Measurements from ENCODE around the gene C3orf62. TPM values are rescaled to one million over a fixed set of nuclear protein-coding genes. Genes with fewer than 3 reads are reported as not detected.

C3orf62 gene
- total and polyA plus RNA-seq, 2 of the 4 experiments (the other 2 are of a cell fraction) = 0.90 to 3.1 TPM

- TF ChIP-seq MXI1 (IDR thresholded peaks at IDR 0.05; ENCODE audit: borderline replicate concordance, low read depth, low read length) (no peak), CEBPB (IDR thresholded peaks at IDR 0.05; ENCODE audit: low read depth, low read length) (no peak), MAFK (IDR thresholded peaks at IDR 0.05; ENCODE audit: low read depth, low read length) (no peak), FOS (IDR thresholded peaks at IDR 0.05; ENCODE audit: low read depth, low read length) (no peak), RCOR1 (IDR thresholded peaks at IDR 0.05; ENCODE audit: insufficient replicate concordance, low read length) (no peak), SMC3 (IDR thresholded peaks at IDR 0.05; ENCODE audit: low read depth, low read length) (no peak), BHLHE40 (IDR thresholded peaks at IDR 0.05; ENCODE audit: low read depth, low read length) (no peak), CHD1 (IDR thresholded peaks at IDR 0.05; ENCODE audit: low read depth, low read length) (no peak), MAZ (IDR thresholded peaks at IDR 0.05; ENCODE audit: borderline replicate concordance, low read depth, low read length) (no peak), RFX5 (IDR thresholded peaks at IDR 0.05; ENCODE audit: low read depth, low read length) (no peak)
- H3K14ac ChIP-seq (replicated peaks; ENCODE audit: low read depth, low read length) = no peak overlapping the region
- intact Hi-C loops (cut with micrococcal nuclease) (no loop called here), in situ Hi-C loops (cut with MboI; ENCODE audit: low sequenced_read_pairs) (no loop called here), dilution Hi-C loops (cut with HindIII; ENCODE audit: low sequenced_read_pairs, unreplicated experiment) (no loop called here)
- peaks cover 11% of the 10 kb centered on the region for H3K4me1 ChIP-seq (ENCODE audit: control insufficient read depth, insufficient read depth, low read length)
- no peak overlapping the region for H3K18ac ChIP-seq (ENCODE audit: low read depth, low read length)
- no peak overlapping the region for H2AK5ac ChIP-seq (ENCODE audit: low read depth, low read length)
- no peak overlapping the region for H3K4me2 ChIP-seq (ENCODE audit: low read depth, low read length)
- H3K4me3 ChIP-seq (ENCODE audit: insufficient read depth, low read depth, low read length) = no peak overlapping the region
- H3K79me1 ChIP-seq (ENCODE audit: low read depth in 1 of 2, low read length in 2 of 2) = peaks cover 0 to 11% of the 10 kb centered on the region in 2 experiments; a peak in 2 of 4 replicates
- no peaks in the 10 kb centered on the region for H4K20me1 ChIP-seq (ENCODE audit: insufficient read depth, low read length)
- H4K8ac ChIP-seq (ENCODE audit: low read depth in 2 of 2, low read length in 2 of 2) = no peak overlapping the region
- H4K5ac ChIP-seq (ENCODE audit: low read depth, low read length) = no peak overlapping the region
- no peak overlapping the region for H2BK15ac ChIP-seq (ENCODE audit: low read depth, low read length)
- ATAC-seq (ENCODE audit: low read depth) = no peak
- 67% methylated on average over 1 of the region's 4 CpGs; no CpG with 5 or more reads in 1 of the 2 experiments for WGBS, 2 experiments (ENCODE audit: extremely low coverage in 2 of 2, insufficient read length in 1 of 2)
- H3K27me3 ChIP-seq (ENCODE audit: control insufficient read depth, insufficient read depth, low read length) = no peaks in the 10 kb centered on the region
- H3K9me3 ChIP-seq (ENCODE audit: control insufficient read depth, insufficient read depth, low read length) = no peaks in the 10 kb centered on the region
- H2BK20ac ChIP-seq (ENCODE audit: low read depth, low read length) = no peak overlapping the region
- ChIA-PET CTCF (interaction anchor here (0.8 to 1.2 kb wide), 2 partner anchors 10 to 107 kb away, joined by 3 read pairs; partner anchors contain the start of gene KLHDC8B), POLR2A (ENCODE audit: unreplicated experiment) (interaction anchor here (0.6 to 0.7 kb wide), 3 partner anchors 25 to 147 kb away, joined by 3 to 4 read pairs (median 3); no protein-coding TSS in a partner anchor)
- H3K56ac ChIP-seq (ENCODE audit: extremely low read depth, insufficient read depth, low read length) = no peak overlapping the region
- H3K9ac ChIP-seq (ENCODE audit: low read depth, low read length) = no peak overlapping the region
- no peak overlapping the region for H2BK5ac ChIP-seq (ENCODE audit: low read depth, low read length, poor library complexity, severe bottlenecking)
- H3K9me1 ChIP-seq (ENCODE audit: insufficient read depth, low read length) = peaks cover 6% of the 10 kb centered on the region; the same call in 1 of the 2 replicates
- H3K36me3 ChIP-seq (ENCODE audit: control insufficient read depth, insufficient read depth, low read length) = peaks cover 30% of the 10 kb centered on the region
- H3K23ac ChIP-seq (ENCODE audit: low read depth, low read length) = no peak overlapping the region
- H3K4ac ChIP-seq (ENCODE audit: low read depth, low read length) = no peak overlapping the region
- no peak overlapping the region for H2AFZ ChIP-seq (replicated peaks; ENCODE audit: low read length, poor library complexity)
- DNase-seq = no peak
- no TSS peak for BruUV-seq (replicated peaks)
- no peak overlapping the region for H3K27ac ChIP-seq (ENCODE audit: insufficient read depth, low read length)
- no peak overlapping the region for H4K91ac ChIP-seq (ENCODE audit: insufficient read depth, low read depth, low read length)
- no peak overlapping the region for H2AK9ac ChIP-seq (replicated peaks; ENCODE audit: low read depth, low read length, poor library complexity)
- H2BK120ac ChIP-seq (ENCODE audit: low read depth, low read length) = no peak overlapping the region
These were observed 1.5 kb upstream of the C3orf62 start for GRCh38 chr3:49278548-49278947.
